ENCODE results near the gene RAVER1. TPM values are rescaled to one million over a fixed set of nuclear protein-coding genes. Genes with fewer than 3 reads are reported as not detected.

Gene RAVER1
- total and polyA plus RNA-seq, 2 of the 13 experiments (the other 11 are each of a cell fraction or from before 2014, with no cell fraction given): 3.6 to 7.9 TPM

DNA sequence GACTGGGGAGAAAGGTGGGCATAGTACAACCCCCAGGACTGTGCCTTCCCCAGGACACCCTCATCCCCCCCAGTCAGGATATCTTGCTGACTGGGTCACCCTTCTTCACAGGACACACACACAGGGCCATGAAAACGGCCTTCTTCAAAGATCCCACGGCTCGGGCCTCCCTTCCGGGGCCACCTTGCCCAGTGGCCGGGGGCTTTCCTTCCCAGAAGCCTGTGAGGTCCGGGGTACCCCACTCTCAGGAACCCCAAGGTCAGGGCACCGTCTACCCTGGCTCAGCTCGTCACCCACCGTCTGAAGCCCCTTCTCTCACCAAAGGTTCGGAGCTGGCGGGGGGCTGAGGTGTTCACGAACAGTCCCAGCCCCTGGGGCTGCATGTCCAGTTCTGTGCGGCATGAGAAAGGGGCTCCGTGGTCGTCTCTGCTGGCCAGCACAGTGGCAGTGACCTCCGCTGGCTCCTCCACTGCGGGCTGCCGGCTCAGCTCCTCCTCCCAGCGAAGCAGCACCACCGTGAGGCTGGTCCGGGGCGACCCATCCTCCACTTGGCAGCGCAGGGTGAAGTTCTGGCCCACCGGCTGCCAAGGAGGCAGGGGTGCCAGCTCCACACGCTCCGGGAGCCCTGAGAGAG is 2.1 kb upstream of the RAVER1 start (continued):
- TF ChIP-seq ZHX1 (CRISPR knock-in tag; IDR thresholded peaks at IDR 0.05; ENCODE audit: low read depth): no peak
- TF ChIP-seq, protein P1, sequence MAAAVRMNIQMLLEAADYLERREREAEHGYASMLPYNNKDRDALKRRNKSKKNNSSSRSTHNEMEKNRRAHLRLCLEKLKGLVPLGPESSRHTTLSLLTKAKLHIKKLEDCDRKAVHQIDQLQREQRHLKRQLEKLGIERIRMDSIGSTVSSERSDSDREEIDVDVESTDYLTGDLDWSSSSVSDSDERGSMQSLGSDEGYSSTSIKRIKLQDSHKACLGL (CRISPR knock-in tag; IDR thresholded peaks at IDR 0.05): no peak
- TF ChIP-seq EHMT2 (IDR thresholded peaks at IDR 0.05; ENCODE audit: borderline replicate concordance, low read depth, low read length): no peak
- TF ChIP-seq ZNF335 (CRISPR knock-in tag; IDR thresholded peaks at IDR 0.05): 0 out of 2 replicates have a peak, but pooled peaks have one; percentile 41
- no peak for TF ChIP-seq CHD2 (IDR thresholded peaks at IDR 0.05; ENCODE audit: low read depth, low read length)
- TF ChIP-seq SATB2 (CRISPR knock-in tag; IDR thresholded peaks at IDR 0.05): no peak
- TF ChIP-seq, protein P2, sequence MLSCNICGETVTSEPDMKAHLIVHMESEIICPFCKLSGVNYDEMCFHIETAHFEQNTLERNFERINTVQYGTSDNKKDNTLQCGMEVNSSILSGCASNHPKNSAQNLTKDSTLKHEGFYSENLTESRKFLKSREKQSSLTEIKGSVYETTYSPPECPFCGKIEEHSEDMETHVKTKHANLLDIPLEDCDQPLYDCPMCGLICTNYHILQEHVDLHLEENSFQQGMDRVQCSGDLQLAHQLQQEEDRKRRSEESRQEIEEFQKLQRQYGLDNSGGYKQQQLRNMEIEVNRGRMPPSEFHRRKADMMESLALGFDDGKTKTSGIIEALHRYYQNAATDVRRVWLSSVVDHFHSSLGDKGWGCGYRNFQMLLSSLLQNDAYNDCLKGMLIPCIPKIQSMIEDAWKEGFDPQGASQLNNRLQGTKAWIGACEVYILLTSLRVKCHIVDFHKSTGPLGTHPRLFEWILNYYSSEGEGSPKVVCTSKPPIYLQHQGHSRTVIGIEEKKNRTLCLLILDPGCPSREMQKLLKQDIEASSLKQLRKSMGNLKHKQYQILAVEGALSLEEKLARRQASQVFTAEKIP (CRISPR knock-in tag; IDR thresholded peaks at IDR 0.05; ENCODE audit: borderline replicate concordance): no peak
- no peak for TF ChIP-seq KAT7 (CRISPR knock-in tag; IDR thresholded peaks at IDR 0.05; ENCODE audit: borderline replicate concordance)
- no peak for TF ChIP-seq MTERF4 (CRISPR knock-in tag; IDR thresholded peaks at IDR 0.05)
- peak; percentile 19; the same call in 1 of the 2 replicates for TF ChIP-seq ZNF768 (CRISPR knock-in tag; IDR thresholded peaks at IDR 0.05)
- TF ChIP-seq CBX5 (CRISPR knock-in tag; IDR thresholded peaks at IDR 0.05; ENCODE audit: borderline replicate concordance): peak; percentile 34; the same call in 1 of the 2 replicates
- no peak for TF ChIP-seq ZNF407 (CRISPR knock-in tag; IDR thresholded peaks at IDR 0.05; ENCODE audit: not compliant biosample characterization)
- TF ChIP-seq, protein P3, sequence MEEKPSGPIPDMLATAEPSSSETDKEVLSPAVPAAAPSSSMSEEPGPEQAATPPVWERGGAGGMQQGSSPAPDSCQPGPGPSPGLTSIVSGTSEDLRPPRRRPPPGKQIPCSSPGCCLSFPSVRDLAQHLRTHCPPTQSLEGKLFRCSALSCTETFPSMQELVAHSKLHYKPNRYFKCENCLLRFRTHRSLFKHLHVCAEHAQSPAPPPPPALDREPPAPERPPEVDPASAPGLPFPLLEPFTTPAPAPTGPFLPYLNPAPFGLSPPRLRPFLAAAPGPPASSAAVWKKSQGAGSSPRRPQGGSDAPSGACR (CRISPR knock-in tag; IDR thresholded peaks at IDR 0.05): no peak
- TF ChIP-seq HOXA3 (CRISPR knock-in tag; IDR thresholded peaks at IDR 0.05): no peak

Data from HepG2 (cell line).